HG02870 (cell line): ENCODE measurements around the gene USP33.
"Not testable (repeated sequence)": the region's sequence is repeated elsewhere in the genome, so short reads cannot be mapped to it uniquely, and the experiment has no call there.

Experiments
- ATAC-seq: cut with Tn5 transposase; IDR thresholded peaks from one replicate; pipeline ENCODE4 v1.9.1; 2021; ENCODE audit warnings: mild to moderate bottlenecking, moderate library complexity; ENCODE audit not compliant: unreplicated experiment

Gene USP33

GRCh38 chr1:77673030-77673429, 86.6 kb downstream of the USP33 start:
- ATAC-seq, result no peak

GRCh38 chr1:77672374-77672773, 87.3 kb downstream of the USP33 start:
- peak; percentile 30 for ATAC-seq

- peak; percentile 20 for ATAC-seq
These were observed 87.8 kb downstream of the USP33 start for GRCh38 chr1:77671836-77672235.

DNA sequence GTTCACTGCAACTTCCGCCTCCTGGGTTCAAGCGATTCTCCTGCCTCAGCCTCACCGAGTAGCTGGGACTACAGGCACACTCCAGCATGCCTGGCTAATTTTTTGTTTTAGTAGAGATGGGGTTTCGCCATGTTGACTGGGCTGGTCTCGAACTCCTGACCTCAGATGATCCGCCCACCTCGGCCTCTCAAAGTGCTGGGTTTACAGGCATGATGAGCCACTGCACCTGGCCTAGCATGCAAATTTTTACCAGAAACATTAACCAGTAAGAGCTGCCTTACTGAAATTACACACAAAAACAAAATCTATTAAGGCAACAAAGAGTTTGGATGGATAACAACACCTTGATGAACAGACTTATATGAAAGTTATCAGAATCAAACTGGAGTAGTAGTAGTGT, 89.3 kb downstream of the USP33 start:
- no peak for ATAC-seq

- ATAC-seq, result no peak
These were observed 90.7 kb downstream of the USP33 start for GRCh38 chr1:77668924-77669449.

- no peak for ATAC-seq
These were observed 94.6 kb downstream of the USP33 start for GRCh38 chr1:77664939-77665516.

- no peak for ATAC-seq
These were observed 98.0 kb downstream of the USP33 start for GRCh38 chr1:77661696-77662095.

DNA sequence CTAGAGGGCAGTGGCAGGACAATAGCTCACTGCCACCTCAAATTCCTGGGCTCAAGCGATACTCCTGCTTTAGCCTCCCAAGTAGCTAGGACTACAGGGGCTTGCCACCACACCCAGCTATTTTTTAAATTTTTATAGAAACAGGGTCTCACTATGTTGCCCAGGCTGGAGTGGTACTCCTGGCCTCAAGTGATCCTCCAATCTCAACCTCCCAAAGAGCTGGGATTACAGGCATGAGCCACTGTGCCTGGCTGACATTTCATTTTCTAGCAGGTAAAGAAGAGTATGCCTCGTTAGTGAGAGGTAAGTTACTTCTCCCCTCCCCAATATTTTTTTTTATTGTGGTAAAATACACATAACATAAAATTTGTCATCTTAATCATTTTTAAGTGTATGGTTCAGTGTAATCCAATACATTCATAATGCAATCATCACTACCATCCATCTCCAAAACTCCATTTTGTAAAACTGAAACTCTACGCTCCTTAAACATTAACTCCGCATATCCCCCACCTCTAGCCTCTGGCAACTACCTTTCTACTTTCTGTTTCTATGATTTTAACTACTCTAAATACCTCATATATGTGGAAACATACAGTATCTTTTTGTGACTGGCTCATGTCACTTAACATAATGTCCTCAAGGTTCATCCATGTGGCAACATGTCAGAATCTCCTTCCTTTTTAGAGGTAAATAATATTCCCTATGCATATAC, 99.6 kb downstream of the USP33 start:
- no peak for ATAC-seq

- ATAC-seq, result no peak
These were observed 101.4 kb downstream of the USP33 start for GRCh38 chr1:77658271-77658670.

GRCh38 chr1:77655431-77655974, 104.1 kb downstream of the USP33 start:
- ATAC-seq, result peak; percentile 63

DNA sequence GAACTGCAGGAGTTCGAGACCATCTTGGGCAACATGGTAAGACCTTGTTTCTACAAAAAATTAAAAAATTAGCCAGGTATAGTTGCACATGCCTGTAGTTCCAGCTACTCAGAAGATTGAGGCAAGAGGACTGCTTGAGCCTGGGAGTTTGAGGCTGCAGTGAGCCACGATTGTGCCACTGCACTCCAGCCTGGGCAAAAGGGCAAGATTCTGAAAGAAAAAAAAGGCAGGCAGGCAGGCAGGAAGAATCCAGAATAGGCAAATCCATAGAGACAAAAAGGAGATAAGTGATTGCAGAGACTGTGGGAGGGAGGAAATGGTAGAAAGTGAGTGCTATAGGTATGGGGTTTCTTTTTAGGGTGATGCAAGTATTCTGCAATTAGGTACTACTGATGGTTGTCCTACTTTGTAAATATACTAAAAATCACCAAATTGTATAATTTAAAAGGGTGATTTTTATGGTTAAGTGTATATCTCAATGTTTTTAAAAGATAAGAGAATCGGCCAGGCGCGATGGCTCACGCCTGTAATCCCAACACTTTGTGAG, 106.6 kb downstream of the USP33 start:
- ATAC-seq, result no peak

- ATAC-seq, result no peak
These were observed 107.4 kb downstream of the USP33 start for GRCh38 chr1:77652268-77652667.

DNA sequence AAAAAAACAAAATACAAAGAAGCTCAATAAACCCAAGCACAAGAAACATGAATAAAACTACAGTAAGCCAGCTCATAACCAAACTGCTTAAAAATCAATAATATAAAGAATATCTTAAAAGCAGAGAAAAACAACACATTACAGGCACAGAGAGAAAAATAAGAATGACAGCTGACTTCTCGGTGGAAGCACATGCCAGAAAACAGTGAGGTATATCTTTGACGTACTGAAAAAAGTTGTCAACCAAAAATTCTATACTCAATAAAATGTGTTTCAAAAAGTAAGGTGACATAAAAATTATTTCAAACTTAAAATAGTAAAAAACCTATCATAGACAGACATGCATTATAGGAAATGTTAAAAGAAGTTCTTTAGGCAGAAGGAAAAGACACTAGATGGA, 110.5 kb downstream of the USP33 start:
- no peak for ATAC-seq

DNA sequence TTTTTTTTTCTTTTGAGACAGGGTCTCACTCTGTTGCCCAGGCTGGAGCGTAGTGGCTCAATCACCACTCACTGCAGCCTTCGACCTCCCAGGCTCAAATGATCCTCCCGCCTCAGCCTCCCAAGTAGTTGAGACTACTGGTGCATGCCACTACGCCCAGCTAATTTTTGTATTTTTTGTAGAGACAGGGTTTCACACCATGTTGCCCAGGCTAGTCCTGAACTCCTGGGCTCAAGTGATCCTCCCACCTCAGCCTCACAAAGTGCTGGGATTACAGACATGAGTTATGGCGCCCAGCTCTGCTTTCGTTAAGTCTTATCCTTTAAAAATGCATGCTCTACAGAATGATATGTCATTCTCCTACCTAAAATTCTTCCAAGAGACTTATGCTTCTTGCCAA, 113.4 kb downstream of the USP33 start:
- not testable (repeated sequence) for ATAC-seq
